Measurements from ENCODE around the gene METTL26.

Gene METTL26

DNA sequence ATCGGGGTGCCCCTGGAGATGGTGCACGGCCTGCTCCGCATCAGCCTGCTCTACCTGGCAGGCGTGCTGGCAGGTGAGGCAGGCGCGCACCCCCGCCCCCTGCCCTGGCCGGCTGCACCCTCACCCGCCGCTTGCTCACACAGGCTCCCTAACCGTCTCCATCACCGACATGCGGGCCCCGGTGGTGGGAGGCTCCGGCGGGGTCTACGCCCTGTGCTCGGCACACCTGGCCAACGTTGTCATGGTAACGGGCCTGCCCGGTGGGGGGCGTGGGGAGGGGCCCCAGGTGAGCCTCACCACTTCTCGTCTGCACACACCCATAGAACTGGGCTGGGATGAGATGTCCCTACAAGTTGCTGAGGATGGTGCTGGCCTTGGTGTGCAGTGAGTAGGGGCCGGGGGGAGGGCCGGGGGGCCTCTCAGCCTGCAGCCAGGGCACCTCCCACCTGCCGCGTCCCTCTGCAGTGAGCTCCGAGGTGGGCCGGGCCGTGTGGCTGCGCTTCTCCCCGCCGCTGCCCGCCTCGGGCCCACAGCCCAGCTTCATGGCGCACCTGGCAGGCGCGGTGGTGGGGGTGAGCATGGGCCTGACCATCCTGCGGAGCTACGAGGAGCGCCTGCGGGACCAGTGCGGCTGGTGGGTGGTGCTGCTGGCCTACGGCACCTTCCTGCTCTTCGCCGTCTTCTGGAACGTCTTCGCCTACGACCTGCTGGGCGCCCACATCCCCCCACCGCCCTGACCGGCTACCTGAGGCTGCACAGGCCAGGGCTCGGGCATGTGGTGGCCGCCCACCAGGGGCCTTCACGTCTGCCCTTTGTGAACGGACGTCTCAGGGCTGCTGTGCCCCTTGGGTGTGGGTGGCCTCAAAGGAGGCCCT lies 41.4 kb upstream of the METTL26 start:
- Mint-ChIP-seq H3K4me1 (ENCODE audit: low read depth) (peaks cover 17% of the 10 kb centered on the region), H3K4me3 (no peak overlapping the region), H3K27ac (no peak overlapping the region), H3K27me3 (no peaks in the 10 kb centered on the region), H3K9me3 (ENCODE audit: low read depth) (no peaks in the 10 kb centered on the region), H3K36me3 (peaks cover 1% of the 10 kb centered on the region)

DNA sequence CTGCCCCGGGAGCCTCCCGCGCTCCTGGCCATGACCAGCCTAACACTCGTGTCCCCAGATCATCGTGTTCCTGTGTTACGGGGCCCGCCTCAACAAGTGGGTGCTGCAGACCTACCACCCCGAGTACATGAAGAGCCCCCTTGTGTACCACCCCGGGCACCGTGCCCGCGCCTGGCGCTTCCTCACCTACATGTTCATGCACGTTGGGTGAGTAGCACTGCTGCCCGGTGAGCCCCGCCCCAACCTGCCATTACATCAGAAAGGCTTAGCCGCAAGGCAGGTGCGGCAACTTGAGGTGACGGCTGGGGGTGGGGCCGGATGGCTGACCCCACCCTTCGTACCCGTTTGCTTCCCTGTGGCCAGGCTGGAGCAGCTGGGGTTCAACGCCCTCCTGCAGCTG lies 40.8 kb upstream of the METTL26 start:
- Mint-ChIP-seq H3K9me3 (ENCODE audit: low read depth) (no peaks in the 10 kb centered on the region), H3K27ac (no peak overlapping the region), H3K27me3 (no peaks in the 10 kb centered on the region), H3K4me3 (no peak overlapping the region), H3K4me1 (ENCODE audit: low read depth) (peaks cover 15% of the 10 kb centered on the region), H3K36me3 (no peaks in the 10 kb centered on the region)

DNA sequence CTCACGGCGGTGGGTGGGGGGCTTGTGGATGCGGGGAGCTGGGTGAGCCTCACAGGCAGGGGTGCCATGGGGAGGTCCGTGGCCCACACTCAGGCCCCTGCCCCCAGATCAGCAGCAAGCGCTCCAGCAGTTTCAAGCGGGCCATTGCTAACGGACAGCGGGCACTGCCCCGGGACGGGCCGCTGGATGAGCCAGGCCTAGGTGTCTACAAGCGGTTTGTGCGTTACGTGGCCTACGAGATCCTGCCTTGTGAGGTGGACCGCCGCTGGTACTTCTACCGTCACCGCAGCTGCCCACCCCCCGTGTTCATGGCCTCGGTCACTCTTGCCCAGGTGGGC lies 40.4 kb upstream of the METTL26 start:
- Mint-ChIP-seq H3K27ac (no peak overlapping the region), H3K36me3 (no peaks in the 10 kb centered on the region), H3K4me3 (no peak overlapping the region)

DNA sequence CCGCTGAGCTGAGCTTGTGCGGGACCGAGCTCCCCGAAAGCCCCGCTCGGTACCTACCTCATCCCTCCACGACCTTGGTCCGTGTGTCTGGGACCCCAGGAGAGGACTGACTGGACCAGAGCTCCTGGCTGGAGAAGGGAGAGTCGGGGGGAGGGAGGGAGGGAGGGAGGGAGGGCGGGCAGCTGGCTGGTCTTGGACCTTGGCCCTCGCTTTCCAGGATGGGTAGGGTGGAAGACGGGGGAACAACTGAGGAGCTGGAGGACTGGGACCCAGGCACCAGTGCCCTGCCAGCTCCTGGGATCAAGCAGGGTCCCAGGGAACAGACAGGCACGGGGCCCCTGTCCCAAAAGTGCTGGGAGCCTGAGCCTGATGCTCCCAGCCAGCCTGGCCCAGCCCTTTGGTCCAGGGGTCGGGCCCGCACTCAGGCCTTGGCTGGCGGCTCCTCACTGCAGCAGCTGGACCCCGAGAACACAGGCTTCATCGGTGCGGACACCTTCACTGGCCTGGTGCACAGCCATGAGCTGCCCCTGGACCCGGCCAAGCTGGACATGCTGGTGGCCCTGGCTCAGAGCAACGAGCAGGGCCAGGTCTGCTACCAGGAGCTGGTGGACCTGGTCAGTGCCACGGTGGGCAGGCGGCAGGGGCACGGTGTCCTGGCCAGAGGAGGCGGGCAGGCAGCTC lies 39.9 kb upstream of the METTL26 start:
- peaks cover 7% of the 10 kb centered on the region for H3K4me1 Mint-ChIP-seq (ENCODE audit: low read depth)
- H3K36me3 Mint-ChIP-seq: no peaks in the 10 kb centered on the region
- no peaks in the 10 kb centered on the region for H3K9me3 Mint-ChIP-seq (ENCODE audit: low read depth)
- no peaks in the 10 kb centered on the region for H3K27me3 Mint-ChIP-seq
- no peak overlapping the region for H3K27ac Mint-ChIP-seq
- no peak overlapping the region for H3K4me3 Mint-ChIP-seq

More for the DNA sequence above, 40.4 kb upstream of the METTL26 start:
- H3K9me3 Mint-ChIP-seq (ENCODE audit: low read depth): no peaks in the 10 kb centered on the region
- H3K4me1 Mint-ChIP-seq (ENCODE audit: low read depth): peaks cover 11% of the 10 kb centered on the region
- H3K27me3 Mint-ChIP-seq: no peaks in the 10 kb centered on the region

DNA sequence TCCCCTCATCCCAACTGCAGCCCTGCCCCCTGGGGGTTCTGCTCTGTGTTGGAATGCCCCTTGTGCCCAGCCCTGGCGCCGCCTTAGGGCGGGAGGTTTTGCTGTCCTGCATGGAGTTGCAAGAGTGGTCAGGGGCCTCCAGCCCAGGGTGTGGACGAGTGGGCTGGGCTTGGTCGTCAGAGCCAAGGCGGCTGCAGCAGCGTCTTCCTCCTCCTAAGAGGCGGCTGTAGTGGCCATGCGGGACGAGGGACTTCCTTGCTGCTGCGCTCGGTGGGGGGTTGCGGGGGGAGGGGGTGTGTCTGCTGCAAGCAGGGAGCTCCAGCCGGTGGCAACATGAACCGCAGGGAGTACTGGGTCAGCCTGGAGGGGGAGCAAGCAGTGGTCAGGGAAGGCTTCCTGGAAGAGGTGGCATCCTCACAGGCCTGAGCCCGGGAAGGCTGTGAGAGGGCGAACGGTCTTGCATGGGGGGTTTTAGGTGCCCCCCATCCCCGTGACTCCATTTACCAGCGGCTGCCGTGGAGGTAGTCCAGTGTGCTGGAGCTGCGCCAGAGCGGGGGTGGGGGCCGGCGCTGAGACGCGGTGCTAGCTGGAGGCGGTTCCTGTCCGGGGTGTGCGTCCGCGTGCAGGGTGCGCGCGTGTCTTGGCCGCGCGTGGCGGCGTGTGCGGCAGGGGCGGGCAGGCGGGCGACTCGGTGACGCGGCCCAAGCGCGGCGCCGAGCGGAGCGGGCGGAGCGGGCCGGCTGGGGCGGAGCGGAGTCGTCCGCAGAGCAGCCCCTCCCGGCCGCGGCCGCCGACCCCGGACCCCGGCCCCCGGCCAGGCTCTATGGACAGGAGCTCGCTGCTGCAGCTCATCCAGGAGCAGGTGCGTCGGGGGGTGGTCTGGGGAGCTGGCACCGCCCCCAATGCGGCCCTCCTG lies 39.1 kb upstream of the METTL26 start, which contains the start of gene RHBDL1:
RHBDL1 (plus strand) TSS at position 704 of the 916 bp plus-strand sequence; CDS start at position 824, 120 bp downstream.
- Mint-ChIP-seq H3K9me3 (ENCODE audit: low read depth) (no peaks in the 10 kb centered on the region), H3K27ac (no peak within 1 kb of the TSS), H3K27me3 (no peaks in the 10 kb centered on the region), H3K36me3 (no peaks in the 10 kb centered on the region), H3K4me1 (ENCODE audit: low read depth) (peaks cover 5% of the 10 kb centered on the region), H3K4me3 (peak within 1 kb of the TSS; percentile 35)

DNA sequence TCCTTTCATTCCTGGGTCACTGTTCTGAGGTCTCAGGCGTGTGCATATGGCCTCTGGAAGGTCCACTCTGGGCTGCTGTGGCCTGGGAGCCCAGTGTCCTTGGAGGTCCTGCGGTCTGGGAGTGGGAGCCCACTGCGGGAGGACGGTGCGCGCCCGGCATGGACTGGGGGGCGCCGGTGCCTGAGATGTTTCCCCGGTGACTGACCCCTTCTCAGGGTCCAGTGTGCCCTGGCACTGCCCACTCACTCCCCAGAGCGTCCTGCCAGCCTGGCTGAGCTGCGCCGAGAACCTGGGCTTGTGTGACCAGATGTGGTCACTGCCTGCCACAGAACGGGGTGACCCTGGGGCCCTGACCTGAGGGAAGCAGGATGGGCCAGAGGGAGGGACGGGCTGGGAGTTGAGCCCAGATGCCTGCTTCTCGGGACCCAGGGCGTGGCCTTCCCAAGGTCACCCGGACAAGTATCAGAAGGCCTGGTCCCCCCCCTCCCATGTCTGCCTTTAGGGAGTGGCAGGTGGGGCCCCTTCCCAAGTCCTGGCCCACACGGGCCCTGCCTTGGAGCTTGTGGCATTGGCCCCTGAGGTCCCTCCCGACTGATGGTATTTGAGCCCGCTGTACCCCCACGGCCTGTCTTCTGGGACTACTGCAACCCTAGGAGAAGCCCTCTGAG lies 38.2 kb upstream of the METTL26 start:
- Mint-ChIP-seq H3K9me3 (ENCODE audit: low read depth) (no peaks in the 10 kb centered on the region), H3K4me3 (peak overlapping the region; percentile 35), H3K27me3 (no peaks in the 10 kb centered on the region), H3K36me3 (no peaks in the 10 kb centered on the region), H3K4me1 (ENCODE audit: low read depth) (peaks cover 7% of the 10 kb centered on the region), H3K27ac (no peak overlapping the region)

DNA sequence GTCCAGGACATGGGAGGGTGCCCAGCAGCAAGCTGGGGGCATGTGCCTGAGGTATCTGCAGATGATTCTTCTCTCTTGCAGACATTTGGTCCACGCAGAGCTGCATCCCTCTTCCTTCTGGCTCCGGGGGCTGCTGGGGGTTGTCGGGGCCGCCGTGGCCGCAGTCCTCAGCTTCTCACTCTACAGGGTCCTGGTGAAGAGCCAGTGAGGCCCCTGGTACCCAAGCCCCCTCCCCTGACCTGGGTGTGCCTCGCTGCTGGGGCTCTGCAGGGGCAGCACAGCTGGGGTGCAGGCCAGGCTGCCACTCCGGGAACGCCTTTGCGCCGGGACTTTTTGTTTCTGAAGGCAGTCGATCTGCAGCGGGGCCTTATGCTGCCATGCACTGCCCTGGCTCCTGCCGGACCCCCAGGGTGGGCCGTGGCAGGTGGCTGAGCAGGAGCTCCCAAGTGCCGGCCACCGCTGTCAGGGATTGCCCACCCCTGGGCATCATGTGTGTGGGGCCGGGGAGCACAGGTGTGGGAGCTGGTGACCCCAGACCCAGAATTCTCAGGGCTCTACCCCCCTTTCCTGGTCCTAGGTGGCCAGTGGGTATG lies 37.4 kb upstream of the METTL26 start:
- Mint-ChIP-seq H3K4me1 (ENCODE audit: low read depth) (peaks cover 5% of the 10 kb centered on the region), H3K27me3 (no peaks in the 10 kb centered on the region), H3K4me3 (no peak overlapping the region), H3K27ac (no peak overlapping the region), H3K9me3 (ENCODE audit: low read depth) (no peaks in the 10 kb centered on the region), H3K36me3 (no peaks in the 10 kb centered on the region)

DNA sequence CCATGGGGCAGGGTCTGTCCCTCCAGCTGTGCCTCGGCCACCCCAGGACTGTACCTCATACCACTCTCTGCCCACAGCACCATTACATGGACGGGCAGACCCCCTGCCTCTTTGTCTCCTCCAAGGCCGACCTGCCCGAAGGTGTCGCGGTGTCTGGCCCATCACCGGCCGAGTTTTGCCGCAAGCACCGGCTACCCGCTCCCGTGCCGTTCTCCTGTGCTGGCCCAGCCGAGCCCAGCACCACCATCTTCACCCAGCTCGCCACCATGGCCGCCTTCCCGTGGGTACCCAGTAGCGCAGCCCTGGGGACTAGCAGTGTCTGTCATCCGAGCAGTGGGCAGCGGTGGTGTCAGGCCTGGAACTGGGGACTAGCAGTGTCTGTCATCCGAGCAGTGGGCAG lies 36.7 kb upstream of the METTL26 start:
- Mint-ChIP-seq H3K4me1 (ENCODE audit: low read depth) (peaks cover 5% of the 10 kb centered on the region), H3K9me3 (ENCODE audit: low read depth) (no peaks in the 10 kb centered on the region), H3K36me3 (no peaks in the 10 kb centered on the region), H3K27ac (no peak overlapping the region), H3K4me3 (no peak overlapping the region), H3K27me3 (no peaks in the 10 kb centered on the region)

DNA sequence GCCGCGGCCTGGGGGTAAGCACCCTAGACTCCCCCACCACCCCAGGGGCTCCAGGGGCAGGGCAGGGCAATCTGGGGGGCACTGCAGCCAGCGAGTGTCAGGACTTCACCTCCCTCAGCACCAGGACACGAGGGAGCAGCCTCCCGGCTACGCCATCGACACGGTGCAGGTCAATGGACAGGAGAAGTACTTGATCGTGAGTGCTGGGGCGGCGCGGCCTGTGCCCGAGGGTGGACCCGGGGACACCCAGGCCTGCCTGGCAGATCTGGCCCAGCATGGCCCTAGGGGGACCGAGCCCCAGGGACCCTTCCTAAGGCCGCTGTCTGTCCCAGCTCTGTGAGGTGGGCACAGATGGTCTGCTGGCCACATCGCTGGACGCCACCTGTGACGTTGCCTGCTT lies 36.3 kb upstream of the METTL26 start:
- H3K4me3 Mint-ChIP-seq: no peak overlapping the region
- no peak overlapping the region for H3K27ac Mint-ChIP-seq
- no peaks in the 10 kb centered on the region for H3K27me3 Mint-ChIP-seq
- H3K36me3 Mint-ChIP-seq: no peaks in the 10 kb centered on the region
- peaks cover 9% of the 10 kb centered on the region for H3K4me1 Mint-ChIP-seq (ENCODE audit: low read depth)
- H3K9me3 Mint-ChIP-seq (ENCODE audit: low read depth): no peaks in the 10 kb centered on the region

DNA sequence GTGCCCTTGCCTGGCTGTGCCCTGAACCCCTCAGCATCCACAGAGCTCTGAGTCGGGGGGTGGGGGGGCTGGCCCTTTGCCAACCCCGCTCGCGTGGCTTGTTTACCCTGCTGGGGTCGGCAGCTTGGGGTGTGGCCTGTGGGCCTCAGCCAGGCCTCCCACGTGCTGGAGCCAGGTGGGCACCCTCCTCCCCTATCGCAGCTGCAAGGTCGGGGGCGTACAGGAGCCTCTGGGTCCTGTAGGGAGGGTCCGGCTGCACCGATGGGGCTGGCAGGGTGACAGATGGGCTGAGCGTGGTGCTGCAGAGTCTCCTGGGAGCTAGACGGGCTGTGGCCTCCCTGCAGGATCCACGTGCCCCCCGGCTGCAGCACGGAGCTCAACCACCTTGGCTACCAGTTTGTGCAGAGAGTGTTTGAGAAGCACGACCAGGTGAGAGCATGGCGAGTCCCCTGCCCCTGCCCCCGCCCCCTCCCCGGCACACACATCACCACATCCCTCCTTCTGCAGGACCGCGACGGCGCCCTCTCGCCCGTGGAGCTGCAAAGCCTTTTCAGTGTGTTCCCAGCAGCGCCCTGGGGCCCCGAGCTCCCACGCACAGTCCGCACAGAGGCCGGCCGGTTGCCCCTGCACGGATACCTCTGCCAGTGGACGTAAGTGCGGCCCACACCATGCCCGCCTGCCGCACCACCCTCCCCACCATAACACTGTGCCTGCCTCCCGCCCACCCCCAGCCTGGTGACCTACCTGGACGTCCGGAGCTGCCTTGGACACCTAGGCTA lies 35.4 kb upstream of the METTL26 start:
- H3K9me3 Mint-ChIP-seq (ENCODE audit: low read depth): no peaks in the 10 kb centered on the region
- no peak overlapping the region for H3K27ac Mint-ChIP-seq
- no peak overlapping the region for H3K4me3 Mint-ChIP-seq
- peaks cover 9% of the 10 kb centered on the region for H3K4me1 Mint-ChIP-seq (ENCODE audit: low read depth)
- H3K36me3 Mint-ChIP-seq: no peaks in the 10 kb centered on the region
- no peaks in the 10 kb centered on the region for H3K27me3 Mint-ChIP-seq

DNA sequence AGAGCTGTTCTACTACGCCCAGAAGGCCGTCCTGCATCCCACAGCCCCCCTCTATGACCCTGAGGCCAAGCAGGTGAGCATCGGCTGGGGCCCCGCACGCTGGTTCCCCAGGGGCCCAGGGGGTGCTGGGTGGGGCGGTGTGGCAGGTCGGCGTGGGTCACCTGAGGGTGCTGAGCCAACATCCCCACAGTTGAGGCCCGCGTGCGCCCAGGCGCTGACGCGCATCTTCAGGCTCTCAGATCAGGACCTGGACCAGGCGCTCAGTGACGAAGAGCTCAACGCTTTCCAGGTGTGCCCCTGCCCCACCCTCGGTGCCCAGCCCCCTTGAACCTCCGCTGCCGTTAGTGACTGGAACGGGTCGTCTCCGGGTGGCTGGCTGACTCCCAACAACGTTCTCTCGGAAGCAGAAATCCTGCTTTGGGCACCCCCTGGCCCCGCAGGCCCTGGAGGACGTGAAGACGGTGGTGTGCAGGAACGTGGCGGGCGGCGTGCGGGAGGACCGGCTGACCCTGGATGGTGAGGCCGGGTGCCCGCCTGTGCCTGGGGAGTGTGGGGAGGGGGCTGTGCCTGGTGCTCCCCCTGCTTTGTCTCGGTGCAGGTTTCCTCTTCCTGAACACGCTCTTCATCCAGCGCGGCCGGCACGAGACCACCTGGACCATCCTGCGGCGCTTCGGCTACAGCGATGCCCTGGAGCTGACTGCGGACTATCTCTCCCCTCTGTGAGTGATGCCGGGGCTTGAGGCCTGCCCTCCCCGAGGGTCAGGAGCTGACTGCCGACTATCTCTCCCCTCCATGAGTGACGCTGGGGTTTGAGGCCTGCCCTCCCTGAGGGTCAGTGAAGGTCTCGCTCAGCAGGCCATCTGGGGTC lies 34.6 kb upstream of the METTL26 start:
- Mint-ChIP-seq H3K36me3 (no peaks in the 10 kb centered on the region), H3K9me3 (ENCODE audit: low read depth) (no peaks in the 10 kb centered on the region), H3K27me3 (no peaks in the 10 kb centered on the region), H3K4me3 (peak overlapping the region; percentile 56), H3K4me1 (ENCODE audit: low read depth) (peaks cover 9% of the 10 kb centered on the region), H3K27ac (no peak overlapping the region)

DNA sequence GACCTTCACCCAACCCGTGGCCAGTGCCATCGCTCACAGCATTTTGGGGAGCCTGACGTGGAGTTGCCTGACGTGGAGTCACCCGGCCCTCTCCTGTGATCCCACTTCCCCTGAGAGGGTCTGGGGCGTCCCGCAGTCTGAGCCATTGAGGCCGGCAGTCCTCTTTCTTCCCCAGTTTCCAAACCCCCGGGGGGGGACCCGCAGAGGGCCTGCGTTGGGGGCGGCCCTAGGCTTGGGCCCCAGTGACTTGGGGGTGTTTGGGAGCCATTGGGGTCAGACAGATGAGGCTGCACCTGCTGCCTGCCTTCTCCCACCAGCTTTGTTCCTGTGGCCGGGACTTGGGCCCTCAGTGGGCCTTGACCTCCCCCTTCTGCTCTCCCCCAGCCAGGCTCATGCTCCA lies 33.6 kb upstream of the METTL26 start:
- Mint-ChIP-seq H3K4me1 (ENCODE audit: low read depth) (peaks cover 6% of the 10 kb centered on the region), H3K27ac (no peak overlapping the region), H3K4me3 (peak overlapping the region; percentile 79), H3K27me3 (no peaks in the 10 kb centered on the region), H3K9me3 (ENCODE audit: low read depth) (no peaks in the 10 kb centered on the region), H3K36me3 (no peaks in the 10 kb centered on the region)

Data from activated naive CD8-positive, alpha-beta T cell (primary cell).